ENCODE measurements around the gene CFAP46.

Gene CFAP46

DNA sequence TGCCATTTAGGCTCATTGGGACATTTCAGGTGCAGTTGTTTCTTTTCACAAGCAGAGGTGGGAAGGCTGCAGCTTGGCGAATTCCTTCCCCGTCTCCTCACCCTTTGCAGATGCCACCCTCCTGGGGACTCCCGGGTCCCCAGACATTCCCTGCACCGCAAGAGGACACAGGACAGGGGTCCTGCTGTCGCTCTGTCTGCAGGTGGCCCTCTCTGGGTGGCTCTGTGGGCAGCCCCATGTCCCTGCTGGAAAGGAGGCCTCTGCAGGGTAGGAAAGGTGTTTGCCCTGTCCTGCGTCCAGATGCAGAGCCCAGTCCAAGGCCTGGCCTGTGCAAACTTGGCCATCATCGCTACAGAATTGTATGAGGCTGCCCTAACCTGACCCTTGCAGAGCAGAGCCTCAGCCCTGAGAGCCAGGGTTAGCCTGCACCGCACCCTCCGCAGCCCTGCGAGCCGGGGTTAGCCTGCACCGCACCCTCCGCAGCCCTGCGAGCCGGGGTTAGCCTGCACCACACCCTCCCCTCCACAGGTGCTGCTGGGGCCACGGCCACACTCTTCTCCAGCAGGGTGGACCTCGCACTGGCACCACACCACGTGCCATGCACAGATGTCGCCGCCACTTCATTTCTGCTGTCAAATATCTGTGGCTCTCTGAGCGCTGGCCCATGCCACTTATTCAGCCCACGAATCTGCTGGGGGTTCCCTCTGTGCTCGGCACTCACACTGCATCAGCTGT lies 61.0 kb downstream of the CFAP46 start:
- DNase-seq (ENCODE audit: low read depth in 3 of 3), result no peak

DNA sequence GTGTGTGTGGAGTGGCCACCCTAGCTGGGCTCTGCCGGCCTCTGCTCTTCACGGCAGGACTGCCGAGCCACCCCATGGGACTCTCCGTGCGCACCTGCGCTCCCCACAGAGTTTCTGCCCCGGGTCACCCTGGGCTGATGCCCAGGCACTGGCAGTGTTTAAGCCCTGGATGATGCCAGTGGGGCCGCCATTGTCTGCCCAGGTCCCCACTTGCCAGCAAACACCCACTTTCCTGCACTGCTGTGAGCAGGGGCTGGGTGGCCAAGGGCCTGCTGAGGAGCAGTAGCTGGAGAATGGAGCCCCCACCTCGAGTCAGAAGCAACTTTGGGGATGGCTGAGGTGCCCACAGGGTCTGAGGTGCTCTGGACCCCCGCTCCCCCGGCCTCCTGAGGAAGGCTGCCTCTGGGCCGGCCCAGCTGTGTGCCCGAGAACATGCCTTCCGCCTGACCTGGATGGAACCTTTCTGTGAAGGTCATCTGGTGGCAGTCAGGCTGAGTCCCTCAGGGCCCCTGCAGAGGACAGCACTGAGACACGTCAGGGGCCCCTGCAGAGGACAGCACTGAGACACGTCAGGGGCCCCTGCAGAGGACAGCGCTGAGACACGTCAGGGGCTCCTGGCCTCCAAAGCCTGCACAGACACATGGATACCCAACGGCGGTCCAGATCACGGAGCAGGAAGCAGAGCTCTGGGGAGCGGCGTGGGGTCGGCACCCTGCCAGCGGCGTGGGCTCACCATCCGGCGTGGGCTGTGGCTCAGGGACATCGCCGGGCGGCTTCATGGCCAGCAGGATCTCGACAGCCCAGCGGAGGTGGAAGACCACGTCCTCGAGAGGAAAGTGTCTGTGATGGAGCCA lies 62.0 kb downstream of the CFAP46 start:
- DNase-seq (ENCODE audit: low read depth in 3 of 3), result no peak

DNA sequence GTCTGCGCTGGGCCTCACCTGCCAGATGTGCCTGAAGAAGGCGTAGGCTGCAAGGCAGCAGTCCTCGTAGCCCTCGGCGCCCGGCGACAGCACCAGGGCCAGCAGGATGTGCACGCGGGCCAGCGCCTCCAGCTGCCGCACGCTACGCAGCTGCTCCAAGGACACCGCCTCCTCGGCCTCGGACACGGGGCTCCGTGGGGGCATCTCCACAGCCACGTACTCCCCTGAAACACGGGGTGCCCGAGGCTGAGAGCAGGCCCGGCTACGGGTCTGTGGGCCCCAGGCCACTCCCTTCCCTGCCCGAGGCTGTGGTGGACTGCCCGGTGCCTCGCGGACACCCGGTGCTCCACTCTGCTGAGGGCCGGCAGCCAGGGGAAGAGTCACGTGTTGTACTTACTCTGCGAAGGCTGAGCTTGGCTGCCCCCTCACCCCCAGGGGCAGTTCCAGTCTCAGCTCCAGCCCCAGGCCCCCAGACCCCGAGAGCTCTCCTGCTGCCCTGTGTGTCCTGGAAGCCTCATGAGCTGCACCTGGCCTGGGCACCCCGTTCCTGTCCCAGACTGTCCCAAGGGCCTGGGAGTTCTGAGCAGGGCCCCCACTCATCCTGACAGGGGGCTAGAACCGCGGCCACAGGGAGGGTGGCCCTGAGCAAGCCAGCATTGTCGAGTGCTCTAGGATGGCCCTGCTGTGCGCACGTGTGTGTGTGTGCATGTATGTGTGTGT lies 62.8 kb downstream of the CFAP46 start:
- DNase-seq (ENCODE audit: low read depth in 3 of 3), result no peak

DNA sequence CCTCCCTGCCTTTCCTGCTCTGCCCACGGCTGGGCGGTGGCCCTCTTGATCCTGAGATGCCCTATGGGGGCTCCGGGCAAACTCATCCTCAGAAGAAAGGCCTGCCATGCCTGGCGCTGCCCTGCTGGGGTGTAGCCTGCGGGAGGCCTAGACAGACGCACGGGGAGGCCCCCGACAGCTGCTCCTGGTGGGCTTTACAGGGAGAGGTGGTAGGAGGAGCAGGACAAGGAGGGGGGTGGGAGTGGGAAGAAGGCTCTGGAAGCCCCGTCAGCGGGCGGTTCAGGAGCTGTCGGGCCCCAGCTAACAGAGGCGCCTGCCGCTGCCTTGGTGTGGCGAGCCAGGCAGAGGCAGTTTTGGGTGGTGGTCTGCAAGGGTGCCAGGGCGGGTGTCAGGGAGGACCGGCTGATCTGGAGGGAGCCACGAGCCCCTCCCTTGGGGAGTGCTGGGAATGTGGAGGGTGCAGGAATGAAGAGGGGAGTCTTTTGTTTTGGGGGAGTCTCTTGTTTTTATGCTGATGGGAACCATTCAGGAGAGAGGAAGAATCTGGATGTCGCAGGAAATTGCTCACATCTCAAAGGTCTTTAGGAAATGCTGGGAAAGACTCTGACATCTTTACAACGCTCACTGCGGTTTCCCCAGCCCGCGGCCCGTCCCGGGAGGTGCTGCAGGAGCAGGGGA lies 63.5 kb downstream of the CFAP46 start:
- no peak for DNase-seq (ENCODE audit: low read depth in 3 of 3)

DNA sequence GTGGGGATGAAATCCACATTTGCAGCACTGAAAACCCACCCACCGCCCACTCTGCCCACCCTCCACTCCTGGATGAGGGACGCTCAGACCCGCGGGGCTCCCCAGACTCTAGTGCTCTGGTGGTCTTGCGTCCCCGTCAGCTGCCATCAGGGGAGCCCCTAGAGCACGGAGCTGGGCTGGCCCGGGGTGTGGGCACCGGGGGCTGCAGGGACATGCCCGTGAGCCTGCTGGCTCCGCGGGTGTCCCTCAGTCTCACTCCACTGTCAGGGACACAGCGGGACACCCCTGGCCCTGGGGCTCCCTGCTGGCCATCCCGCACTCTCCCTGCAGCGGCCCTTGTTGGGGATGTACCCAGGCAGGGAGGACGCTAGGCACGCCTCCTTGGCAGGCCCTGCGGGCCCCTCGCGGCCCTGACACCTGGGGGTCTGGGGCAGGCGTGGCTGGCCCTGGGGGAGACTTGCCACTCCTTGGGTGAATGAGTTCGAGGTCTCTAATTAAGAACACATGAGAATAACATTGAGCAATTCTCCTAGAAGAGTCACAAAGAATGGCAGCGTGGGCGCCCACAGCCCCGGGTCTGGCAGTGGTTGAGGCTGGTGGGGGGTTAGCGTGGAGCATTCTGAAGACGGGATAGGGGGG lies 64.2 kb downstream of the CFAP46 start:
- no peak for DNase-seq (ENCODE audit: low read depth in 3 of 3)

DNA sequence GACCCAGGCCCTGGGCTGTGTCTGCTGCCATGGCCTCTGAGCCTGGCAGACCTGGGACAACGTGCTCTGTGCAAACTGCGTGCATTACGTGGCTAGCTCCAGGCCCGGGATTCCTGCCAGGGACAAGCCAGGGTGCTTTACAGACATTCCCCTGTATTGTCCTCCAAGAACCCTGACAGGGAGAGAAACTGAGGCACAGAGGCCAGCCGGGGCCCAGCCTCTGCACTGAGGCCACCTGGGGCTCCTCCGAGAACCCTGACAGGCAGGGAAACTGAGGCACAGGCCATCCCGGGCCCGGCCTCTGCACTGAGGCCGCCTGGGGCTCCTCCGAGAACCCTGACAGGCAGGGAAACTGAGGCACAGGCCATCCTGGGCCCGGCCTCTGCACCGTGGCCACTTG lies 64.9 kb downstream of the CFAP46 start:
- DNase-seq (ENCODE audit: low read depth in 3 of 3), result no peak

DNA sequence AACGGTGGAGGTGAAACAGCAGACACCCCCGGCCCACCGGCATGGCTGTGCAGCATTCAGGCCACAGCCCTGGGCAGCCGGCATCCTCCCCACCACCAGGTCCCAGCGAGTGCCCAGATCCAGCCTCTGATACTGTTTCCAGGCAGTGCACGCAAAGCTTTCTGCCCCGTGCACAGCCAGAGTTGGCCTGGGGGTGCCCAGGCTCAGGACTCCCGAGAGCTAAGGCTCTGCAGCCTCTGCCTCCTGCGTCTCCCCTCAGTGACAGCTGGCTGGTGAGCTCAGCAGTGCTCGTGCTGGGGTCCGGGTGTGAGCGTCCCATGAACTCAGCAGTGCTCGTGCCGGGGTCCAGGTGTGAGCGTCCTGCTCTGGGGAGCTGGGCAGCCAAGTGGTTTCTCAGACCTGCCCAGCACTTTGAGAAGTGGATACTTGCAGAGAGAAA lies 65.4 kb downstream of the CFAP46 start:
- no peak for DNase-seq (ENCODE audit: low read depth in 3 of 3)

DNA sequence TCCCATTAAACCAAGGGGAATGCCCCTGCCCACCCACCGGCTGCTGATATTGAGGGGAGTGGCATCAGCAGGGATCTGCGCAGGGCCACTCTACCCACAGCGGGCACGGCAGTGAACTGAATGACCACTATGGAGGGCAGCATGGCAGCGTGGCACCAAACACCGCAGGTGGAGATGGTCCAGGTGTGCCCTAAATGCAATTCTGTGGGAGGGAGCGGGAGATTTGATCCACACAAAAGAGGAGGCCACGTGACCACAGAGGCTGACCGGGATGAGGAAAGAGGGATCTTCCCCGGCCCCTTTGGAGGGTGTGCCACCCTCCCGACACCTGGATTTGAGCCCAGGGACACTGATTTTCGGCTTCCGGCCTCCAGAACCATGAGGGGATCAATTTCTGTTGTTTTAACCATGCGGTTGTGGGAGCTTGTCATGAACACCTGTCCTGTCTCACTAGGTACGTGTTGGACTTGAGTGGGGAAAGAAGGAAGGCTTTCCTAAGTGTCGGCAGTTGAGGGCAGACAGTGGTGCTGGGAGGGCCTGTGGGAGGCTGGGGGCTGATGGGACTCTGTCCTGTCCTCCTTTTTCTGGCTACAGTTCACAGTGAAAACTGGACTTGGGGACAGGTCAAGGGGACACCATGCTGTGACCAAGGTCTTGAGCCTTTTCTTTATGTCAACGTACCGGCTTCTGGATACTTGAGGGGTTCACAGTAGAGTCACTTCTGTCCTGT lies 66.1 kb downstream of the CFAP46 start:
- no peak for DNase-seq (ENCODE audit: low read depth in 3 of 3)

DNA sequence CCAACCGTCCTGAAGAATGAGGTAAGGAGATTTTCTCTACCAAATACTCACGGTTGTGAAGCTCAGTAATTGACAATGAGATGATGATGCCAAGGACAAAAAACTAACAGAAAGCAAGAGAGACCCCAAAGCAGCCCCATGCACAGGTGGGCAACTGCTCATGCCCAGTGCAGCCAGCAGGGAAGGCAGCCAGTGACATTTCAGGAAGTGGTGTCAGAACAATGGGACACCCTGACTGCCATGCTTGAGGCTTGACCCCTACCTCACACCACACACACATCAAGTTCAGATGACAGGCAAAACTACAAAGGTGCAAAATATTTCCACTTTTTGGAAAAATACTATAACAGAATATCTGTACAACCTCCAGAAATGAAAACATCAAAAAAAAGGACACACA lies 66.9 kb downstream of the CFAP46 start:
- no peak for DNase-seq (ENCODE audit: low read depth in 3 of 3)

DNA sequence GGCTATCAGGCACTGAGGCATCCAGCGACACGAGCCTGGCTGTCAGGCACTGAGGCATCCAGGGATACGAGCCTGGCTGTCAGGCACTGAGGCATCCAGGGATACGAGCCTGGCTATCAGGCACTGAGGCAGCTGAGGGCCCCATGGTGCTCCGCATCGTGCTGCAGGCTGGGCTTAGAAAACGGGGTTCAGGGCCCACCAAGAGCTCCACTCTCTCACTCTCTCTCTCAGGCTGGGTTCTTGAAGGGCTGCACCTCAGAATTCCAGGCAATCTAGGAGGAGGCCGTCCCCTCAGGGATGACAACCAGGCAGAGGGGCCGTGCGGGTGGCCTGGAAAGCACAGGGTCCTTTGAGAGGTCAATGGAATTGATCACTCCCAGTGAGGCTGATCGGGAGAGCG lies 69.0 kb downstream of the CFAP46 start:
- DNase-seq (ENCODE audit: low read depth in 3 of 3), result no peak

DNA sequence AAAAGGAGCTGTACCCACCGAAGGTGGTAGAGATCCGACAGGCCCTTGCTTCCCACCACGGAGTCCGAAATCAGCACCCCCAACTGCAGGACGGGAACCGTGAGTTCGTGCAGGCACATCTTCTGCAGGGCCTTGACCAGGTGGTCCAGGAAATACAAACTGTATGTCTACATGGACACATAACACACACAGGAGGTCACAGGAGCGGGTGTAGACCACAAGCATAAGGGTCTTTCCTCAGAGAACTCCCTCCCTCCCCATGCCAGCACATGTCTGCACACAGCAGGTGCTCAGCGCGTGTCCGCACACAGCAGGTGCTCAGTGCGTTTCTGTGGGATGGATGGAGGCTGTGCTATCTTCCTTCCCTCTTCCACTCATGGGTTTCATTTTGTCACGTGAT lies 69.7 kb downstream of the CFAP46 start:
- DNase-seq (ENCODE audit: low read depth in 3 of 3), result no peak

DNA sequence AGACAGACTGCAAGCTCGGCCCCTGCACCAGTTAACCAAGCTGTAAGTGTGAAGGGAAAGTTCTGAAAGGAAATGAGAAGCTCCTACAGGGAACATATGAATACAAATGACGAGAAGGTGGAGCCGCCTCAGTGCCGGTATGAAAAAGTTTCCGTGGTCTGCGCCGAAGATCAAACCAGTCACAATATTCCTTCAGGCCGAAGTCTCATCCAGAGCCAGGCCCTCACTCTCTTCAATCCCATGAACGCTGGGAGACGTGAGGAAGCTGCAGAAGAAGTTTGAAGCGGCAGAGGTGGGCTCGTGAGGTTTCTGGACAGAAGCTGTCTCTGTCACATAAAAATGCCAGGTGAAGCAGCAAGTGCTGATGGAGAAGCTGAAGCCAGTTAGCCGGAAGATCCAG lies 71.9 kb downstream of the CFAP46 start:
- no peak for DNase-seq (ENCODE audit: low read depth in 3 of 3)

DNA sequence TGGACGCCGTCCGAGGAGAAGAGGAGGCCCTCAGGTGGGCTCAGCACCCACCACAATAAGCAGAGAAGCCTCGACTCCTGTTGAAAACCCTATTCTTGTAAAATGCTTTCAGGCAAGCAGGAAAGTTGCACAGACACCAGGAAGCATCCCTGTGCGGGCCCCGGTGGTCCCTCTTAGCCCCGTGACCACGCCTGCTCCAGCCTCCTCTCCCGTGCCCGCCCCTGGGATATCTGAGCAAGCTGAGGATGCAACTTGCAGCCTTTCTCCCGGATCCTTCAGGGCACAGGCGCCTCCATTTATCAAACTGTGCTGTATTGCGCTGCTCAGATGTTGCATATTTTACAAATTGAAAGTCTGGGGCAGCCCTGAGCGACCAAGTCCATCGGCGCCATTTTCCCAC lies 72.7 kb downstream of the CFAP46 start:
- DNase-seq (ENCODE audit: low read depth in 3 of 3), result no peak

DNA sequence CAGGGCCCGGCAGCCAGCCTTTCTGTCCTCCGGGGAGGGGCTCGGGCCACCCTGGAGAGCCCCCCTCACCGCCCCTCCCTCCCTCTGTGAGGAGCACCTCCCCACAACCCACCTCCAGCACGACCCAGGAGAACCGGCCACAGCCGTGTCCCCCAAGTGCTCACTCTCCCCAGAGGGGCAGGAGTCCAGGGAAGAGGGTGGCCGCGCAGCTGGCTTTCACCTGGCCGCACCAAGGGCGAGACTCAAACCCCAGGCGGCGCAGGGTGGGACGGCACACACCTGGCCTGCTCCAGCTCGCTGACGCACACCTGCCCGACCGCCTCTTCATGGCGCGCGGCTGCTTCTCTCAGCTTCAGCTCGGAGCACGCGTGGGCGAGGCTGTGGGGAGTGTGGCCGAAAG lies 73.4 kb downstream of the CFAP46 start:
- no peak for DNase-seq (ENCODE audit: low read depth in 3 of 3)

DNA sequence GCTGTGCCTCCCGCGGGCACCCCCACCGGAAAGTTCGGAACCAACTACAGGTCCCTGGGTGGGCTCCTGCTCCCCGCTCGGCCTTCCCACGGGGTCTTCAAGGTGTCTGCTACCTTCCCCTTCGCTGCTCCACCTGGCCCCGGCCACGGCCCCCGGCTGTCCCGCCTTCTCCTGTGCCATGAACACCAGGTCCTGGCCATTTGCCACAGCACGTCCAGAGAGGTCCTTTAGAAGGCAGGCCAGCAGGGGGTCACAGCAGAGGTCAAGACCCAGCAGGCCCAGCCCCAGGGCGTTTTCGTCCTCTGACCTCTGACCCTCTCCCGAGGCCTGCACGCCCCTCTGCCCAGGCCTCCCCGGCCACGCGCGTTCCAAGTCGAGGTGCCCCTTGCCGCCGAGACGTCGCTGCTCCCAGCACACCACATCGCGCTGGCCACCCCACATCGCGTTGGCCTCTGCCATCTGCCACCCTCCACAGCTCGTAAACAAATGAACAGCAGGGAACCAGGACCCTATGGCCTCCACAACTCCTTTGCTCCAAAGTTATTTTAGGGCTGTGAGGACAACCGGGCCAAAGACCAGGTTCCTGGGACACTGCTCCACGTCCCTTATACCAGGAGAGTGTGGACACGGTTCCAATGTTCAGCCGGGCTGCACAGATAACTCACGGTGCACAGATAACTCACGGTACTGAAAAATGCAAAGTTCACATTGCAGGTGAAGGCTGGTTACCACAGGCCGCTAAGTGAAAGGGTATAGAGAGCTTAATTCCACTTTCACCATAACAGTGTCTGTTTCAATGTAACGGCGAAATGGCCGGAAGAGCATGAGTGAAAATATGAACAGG lies 74.3 kb downstream of the CFAP46 start:
- no peak for DNase-seq (ENCODE audit: low read depth in 3 of 3)

DNA sequence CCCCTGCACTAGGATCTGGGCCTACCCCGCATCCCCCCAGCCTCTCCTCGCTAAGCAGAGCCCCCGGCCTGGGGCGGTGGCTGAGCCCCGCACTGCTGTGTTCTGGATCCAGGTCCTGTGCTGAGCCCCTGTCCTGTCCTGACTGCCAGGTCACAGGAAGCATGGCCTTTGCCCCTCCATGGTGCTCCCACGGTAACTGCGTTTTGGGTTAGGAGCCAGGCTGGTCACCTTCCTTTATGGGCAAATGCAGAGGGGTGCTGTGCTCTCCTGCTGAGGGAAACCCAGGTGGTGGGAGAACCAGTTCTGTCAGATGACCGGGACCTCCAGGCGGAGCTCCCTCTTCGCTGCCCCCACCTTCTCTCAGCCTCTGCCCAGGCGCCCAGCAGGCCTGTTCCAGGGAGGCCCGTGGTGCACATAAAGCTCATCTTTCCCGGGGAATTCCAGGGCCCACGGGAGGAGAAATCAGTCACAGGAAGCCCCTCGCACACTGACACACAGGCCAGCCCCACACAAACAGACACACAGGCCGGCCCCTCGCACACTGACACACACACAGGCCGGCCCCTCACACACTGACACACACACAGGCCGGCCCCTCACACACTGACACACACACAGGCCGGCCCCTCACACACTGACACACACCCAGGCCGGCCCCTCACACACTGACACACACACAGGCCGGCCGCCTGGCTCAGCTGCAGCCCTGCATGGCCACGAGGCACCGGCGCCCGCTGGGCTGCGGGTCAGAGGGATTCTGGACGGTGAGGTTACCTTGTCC lies 75.6 kb downstream of the CFAP46 start:
- DNase-seq (ENCODE audit: low read depth in 3 of 3), result no peak

DNA sequence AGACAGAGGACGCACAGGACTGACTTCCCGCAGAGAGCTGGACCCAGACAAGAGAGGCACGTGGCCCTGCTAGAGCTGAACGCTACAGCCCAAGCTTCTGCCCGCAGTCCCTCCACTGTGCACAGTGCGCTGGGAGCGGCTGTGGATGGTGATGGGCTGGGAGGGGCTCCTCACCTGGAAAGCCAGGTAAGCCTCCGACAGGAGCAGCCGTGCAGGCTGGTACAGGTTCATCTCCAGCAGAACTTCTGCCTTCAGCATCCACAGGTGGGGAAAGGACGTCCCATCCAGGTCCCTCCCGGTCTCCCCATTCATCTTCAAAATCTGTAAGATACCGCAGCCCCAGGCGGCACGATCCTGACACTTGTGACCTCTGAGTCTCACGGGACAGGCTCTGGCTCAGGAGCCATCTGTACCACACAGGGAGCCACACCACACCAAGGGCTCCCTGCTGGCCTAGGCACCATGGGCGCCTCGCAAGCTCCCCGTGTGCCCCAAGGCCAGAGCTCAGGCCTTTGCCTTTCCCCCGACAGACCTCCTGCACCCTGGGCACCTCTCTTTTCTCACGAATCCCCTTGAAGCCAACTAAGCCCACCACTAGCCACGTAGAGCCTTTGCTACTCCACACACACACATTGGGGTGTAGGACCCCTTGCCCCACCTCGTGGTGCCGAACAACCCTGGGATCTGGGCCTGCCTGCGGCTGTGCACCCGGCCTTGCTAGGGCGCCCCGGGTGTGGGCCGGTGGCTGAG lies 76.3 kb downstream of the CFAP46 start:
- DNase-seq (ENCODE audit: low read depth in 3 of 3), result no peak

DNA sequence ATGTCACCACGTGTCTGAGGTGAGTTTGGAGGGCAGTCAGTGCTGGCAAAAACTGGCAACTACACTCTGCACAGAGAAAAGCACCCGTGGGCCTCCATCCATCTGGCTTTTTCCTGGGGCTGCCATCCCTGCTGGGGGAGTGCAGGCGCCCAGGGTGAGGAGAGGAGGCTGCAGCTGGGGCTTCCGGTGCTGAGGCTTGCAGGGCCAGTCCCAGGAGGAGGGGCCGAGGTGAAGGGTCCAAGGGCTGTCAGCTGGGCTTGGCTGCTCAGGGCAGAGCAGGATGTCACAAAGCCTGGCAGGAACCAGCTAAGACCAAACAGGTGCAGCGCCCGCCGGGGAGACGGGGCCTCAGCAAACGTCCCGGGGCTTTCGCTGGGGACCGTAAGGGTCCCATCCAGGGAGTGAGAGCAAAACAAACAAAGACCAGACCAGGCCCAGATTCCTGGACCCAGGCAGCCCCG lies 77.2 kb downstream of the CFAP46 start:
- no peak for DNase-seq (ENCODE audit: low read depth in 3 of 3)

Measured in stimulated activated CD4-positive, alpha-beta T cell treated with anti-CD3 and anti-CD28 coated beads, TNF-alpha, amount 100 ng/mL, for 4 hours (primary cell).